Gastrocnemius medialis (tissue), 4 donors: ENCODE data around the gene PRPS2.

Experiments
- POLR2A ChIP-seq, 2 donors: fragments of 450-650 bp; IDR thresholded peaks; one replicate each; pipeline ENCODE4 v1.6.1; 2017; ENCODE audit warnings: antibody characterized with exemption in 2 of 2, mild to moderate bottlenecking in 2 of 2, moderate library complexity in 2 of 2
- TF ChIP-seq, protein P1 (sequence below), 5 experiments: fragments of 450-650 bp in 3 of 5; fragments of 200-600 bp in 2 of 5; sonication (generic) in 2 of 5; IDR thresholded peaks in 4 of 5; conservative IDR thresholded peaks in 1 of 5; 1 replicate in 4 of 5; 2 replicates in 1 of 5; pipeline ENCODE4 v1.5.1; 2016 to 2019; ENCODE audit warnings: antibody characterized with exemption in 5 of 5, mild to moderate bottlenecking in 3 of 5, moderate library complexity in 3 of 5

GRCh38 chrX:12811658-12812057 lies 20.4 kb downstream of the PRPS2 start:
- no peak for TF ChIP-seq POLR2A (IDR thresholded peaks at IDR 0.05)
- TF ChIP-seq, protein P1, sequence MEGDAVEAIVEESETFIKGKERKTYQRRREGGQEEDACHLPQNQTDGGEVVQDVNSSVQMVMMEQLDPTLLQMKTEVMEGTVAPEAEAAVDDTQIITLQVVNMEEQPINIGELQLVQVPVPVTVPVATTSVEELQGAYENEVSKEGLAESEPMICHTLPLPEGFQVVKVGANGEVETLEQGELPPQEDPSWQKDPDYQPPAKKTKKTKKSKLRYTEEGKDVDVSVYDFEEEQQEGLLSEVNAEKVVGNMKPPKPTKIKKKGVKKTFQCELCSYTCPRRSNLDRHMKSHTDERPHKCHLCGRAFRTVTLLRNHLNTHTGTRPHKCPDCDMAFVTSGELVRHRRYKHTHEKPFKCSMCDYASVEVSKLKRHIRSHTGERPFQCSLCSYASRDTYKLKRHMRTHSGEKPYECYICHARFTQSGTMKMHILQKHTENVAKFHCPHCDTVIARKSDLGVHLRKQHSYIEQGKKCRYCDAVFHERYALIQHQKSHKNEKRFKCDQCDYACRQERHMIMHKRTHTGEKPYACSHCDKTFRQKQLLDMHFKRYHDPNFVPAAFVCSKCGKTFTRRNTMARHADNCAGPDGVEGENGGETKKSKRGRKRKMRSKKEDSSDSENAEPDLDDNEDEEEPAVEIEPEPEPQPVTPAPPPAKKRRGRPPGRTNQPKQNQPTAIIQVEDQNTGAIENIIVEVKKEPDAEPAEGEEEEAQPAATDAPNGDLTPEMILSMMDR (IDR thresholded peaks at IDR 0.05 in 4 of 5, conservative IDR thresholded peaks at IDR 0.05 in 1 of 5), result no peak
